HG03280 (cell line): ENCODE measurements around the gene ABLIM3.

Experiments
- ATAC-seq: cut with Tn5 transposase; IDR thresholded peaks from one replicate; pipeline ENCODE4 v1.9.1; 2021; ENCODE audit warnings: mild to moderate bottlenecking, moderate library complexity; ENCODE audit not compliant: unreplicated experiment

Gene ABLIM3

DNA sequence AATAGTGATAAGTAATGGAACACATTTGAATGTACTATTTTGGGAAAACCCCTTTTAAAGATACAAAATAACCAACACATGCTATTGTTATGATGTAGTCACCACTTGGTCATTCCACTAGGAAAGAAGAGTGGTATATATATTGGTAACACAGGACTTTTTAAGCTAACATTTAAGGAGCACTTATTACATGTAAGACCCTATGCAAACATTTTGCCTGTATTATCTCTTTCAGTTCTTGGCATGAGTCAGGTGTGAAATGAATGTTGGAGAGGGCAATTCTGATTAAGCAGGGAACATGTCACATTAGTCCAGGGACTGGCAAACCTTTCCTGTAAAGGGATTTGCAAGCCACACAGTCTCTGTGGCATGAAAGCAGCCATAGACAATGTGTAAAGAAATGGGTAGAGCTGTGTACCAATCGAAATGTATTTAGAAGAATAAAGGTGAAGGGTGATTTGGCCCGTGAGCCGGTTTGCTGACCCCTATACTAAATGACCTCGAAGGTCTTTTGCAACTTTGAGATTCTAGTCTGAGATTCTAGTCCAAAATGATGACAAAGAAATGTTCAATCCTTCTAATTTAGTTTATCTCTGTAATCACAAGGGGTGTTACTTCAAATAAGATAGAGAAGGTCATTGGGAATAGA, 15.3 kb downstream of the ABLIM3 start:
- no peak for ATAC-seq

GRCh38 chr5:149157330-149157729, 16.0 kb downstream of the ABLIM3 start:
- no peak for ATAC-seq

GRCh38 chr5:149160291-149160787, 19.0 kb downstream of the ABLIM3 start:
- no peak for ATAC-seq

- ATAC-seq = no peak
Measured at GRCh38 chr5:149161026-149161687, 19.9 kb downstream of the ABLIM3 start.

DNA sequence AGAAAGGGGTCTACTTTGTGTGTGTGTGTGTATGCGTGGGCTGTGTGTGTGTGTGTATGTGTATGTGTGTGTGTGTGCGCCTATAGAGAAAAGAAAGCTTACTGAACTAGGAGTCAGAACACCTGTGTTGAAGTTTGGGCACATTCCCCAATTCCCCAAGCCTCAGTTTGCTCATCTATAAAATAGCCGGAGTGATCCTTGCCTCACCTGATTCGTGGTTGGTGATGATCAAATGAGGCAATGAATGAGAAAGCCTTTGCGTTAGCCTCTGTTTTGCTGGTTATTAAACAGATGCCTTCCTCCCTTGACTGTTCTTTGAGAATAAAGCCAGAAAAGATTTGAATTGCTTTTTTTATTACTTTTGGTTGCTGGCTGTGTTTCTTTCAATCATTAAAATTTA, 20.6 kb downstream of the ABLIM3 start:
- no peak for ATAC-seq

DNA sequence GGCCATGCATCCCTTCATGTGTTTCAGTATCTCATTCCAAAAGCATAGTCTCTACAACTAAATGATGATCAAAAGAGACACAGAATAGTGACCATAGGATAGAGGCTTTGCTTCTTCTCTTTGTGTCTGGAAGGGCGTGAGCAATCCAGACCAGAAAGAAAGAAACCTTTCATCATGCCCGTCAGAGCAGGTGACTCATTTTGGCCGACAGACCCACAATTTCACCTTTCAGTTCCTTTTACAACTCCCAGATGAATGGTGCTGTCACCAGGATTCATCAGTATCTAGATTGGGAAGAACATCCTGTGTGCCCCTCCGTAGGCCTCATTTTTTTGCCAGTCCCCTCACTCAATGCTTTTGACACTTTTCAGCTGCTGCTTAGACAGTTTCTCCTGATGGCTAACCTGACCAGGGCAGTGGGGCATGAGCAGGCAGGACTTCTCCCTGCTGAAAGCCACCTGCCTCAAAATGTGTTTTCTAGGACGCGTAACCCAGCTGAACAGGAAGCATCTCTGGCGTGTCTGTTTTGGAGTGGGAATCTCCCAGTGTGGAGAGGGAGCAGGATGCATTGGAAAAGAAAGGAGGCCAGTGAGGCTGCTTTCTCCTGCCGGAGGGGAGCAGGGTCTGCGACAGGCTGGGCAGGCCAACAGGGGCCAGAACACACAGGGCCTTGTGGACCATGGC, 21.2 kb downstream of the ABLIM3 start:
- peak; percentile 61 for ATAC-seq

GRCh38 chr5:149164731-149165130, 23.4 kb downstream of the ABLIM3 start:
- ATAC-seq = no peak

DNA sequence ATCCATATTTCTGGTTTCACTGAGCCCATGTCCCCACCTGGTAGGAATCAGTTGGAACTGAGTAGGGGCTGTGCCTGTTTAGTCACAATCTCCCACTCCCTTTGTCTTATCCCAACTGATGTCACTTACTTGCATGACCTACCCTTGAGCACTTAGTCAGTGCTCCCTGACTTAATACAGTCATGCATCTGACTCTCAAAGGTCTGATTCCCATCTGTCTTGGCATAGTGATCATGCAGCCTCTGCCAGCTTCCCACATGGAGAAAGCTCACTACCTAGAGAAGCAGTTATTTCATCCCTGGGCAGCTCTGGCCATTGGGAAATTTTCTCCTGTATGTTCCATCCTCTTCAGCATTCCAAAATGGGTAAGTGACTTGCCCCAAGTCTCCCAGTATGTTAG, 24.8 kb downstream of the ABLIM3 start:
- no peak for ATAC-seq

DNA sequence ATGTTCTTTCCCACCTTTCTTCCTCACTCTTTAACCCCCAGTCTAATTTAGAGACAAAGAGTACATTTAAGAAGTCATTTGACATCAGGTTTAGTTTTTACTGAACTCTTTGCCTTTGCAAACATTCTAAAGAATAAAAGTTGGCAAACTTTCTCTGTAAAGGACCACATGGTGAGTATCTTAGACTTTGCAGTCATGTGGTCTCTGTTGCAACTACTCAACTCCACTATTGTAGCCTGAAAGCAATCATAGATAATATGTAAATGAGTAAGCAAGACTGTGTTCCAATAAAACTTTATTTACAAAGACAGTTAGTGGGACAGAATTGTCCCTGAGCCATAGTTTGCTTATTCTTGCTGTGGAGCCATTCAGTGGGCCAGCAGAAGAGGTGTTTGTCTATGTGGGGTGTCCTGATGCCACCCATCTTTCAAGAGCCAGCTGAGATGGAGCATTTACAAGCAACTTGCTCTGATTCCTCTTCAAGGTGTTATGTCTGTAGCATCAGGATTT, 25.4 kb downstream of the ABLIM3 start:
- no peak for ATAC-seq

DNA sequence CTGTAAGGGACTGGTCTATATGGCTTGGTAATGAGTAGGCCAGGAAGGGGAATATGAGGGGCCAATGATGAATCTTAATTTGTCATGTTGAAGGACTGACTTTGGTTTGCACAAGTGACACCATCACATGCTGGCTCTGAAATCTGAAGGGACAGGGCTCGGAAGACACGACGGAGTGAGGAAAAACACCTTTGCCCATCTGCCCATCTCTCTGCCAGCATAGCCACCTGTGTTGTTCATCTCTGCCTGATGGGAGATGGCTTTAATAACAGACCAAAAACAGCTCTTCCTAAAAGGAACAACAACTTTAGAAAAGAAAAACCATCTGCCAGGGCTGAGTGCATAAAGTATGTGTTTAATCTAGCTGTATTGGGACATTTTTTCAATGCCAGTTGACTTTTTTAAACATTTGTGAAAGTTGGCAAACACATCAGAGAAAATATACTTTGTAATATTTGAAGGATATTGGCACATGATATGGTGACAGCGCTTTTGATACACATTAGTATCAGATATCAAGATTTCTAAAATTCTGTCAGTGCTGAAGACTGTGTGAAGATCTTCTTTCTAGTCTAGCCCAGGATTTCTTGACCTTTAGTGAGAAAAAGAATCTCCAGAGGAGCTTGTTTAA, 27.1 kb downstream of the ABLIM3 start:
- no peak for ATAC-seq

GRCh38 chr5:149170299-149170698, 29.0 kb downstream of the ABLIM3 start:
- no peak for ATAC-seq

DNA sequence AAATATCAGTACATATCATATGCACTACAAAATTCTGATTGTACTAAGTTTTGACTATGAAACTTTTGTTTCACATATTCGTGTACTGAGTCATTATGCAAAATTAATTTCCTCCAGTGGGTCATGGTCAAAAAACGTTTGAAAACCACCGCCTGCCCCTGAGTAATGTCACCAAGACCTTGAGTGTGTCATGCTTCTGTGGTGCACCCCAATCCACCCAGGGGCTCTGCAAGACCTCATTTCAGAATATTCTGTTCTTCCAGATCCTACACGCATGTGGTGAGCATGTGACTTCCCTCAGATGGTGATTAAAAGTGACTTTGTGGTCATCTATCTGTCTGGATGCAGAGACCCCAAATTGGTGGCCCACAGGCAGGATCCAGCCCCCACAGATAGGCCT, 31.0 kb downstream of the ABLIM3 start:
- peak; percentile 67 for ATAC-seq

- ATAC-seq = no peak
Measured at GRCh38 chr5:149172709-149173505, 31.6 kb downstream of the ABLIM3 start.

- ATAC-seq = no peak
Measured at GRCh38 chr5:149174847-149175234, 33.5 kb downstream of the ABLIM3 start.

DNA sequence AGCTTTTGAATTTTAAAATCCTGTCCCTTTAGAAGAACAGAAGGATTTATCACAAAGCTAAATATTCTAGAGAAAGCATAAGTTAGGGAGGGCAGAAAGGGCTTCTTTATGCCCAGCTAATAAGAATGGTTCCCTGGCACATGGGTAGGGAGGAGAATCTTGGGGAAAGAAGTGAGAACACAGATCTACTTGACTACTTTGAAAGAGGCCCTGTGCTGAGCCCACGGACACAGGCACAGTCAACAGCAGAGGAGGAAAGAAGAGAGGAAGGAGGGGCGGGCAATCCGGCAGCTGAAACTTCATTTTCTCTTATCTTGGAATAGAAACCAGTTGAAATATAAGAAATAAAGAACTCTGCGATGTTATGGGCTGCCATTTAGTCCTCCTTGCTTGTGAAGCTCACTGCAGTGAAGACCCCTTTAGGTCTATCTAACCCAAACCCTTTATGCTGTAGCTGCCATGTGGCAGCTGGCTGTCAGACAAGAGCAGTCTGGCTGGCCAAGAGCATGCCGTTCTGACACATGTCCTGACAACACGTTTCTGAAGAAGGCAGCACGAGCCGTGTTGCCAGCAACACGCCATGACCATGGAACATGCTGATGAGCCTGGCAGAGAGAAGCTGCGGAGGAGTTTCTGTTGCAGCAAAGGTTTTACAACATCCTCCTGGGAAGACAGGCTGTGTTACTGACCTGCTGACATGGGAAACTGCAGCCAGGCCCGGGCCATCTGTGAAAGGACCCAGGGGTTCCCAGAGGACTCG, 34.2 kb downstream of the ABLIM3 start:
- no peak for ATAC-seq

DNA sequence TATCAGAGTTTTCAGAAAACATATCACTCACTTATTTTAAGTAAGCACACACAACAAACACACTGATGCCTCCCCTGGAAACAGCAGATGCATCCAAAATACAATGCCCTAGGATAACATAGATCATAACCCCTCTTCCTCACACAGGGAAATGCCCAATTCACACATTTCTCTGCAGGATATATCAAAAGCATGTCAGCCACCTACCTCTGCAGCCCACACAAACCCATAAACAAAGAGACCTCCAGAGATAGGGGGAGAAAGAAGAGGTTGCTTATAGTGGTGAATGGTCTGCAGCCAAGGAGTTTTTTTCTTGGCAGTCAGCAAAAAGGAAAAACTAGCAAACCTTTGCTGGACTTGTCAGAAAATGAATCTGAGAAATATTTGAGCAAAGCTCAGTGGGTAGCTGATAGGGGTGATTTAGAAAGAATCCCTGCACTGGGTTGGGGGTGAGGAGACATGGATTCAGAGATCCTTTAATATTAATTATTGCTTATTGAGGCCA, 36.1 kb downstream of the ABLIM3 start:
- no peak for ATAC-seq

DNA sequence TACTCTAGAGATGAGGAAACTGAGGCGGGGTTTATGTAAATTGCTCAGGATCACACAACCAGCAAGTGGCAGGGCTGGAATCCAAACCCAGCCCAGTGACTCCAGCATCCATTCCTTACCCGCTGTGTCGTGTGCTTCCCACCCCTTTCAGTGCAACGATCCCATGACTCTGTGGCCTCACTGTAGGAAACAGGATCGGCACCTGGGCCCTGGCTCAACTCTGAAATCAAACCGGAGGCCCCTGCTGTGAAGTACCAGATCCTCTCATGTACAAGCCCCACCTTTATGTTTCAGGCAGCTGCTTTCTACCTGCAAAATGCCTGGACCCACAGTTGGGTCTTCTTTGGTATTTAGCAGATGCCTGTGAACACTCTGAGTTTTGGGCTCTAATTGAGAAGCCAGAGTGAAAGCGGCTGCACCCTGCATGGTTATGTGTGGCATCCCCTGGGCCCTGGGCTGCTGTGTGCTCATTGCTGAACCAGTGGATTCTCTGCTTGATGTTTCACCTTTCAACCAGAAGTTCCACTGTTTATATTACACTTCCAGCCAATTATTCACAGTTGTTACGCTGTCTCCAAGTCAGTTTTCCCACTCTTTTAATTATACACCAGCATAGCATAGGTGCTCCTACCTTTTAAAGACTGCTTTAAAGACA, 36.7 kb downstream of the ABLIM3 start:
- no peak for ATAC-seq

- no peak for ATAC-seq
Measured at GRCh38 chr5:149181732-149182131, 40.4 kb downstream of the ABLIM3 start.

- no peak for ATAC-seq
Measured at GRCh38 chr5:149182241-149182640, 40.9 kb downstream of the ABLIM3 start.
